ENCODE measurements around the gene TAF4B.

- no peak for TF ChIP-seq POLR2A (IDR thresholded peaks at IDR 0.05)
- no peak for TF ChIP-seq CTCF (IDR thresholded peaks at IDR 0.05)
Measured at GRCh38 chr18:26424428-26425147, 198.3 kb downstream of the TAF4B start.
